NT2/D1 (cell line): ENCODE results near the gene PFDN5.
"Not testable (repeated sequence)": the region's sequence is repeated elsewhere in the genome, so short reads cannot be mapped to it uniquely, and the experiment has no call there.

ENCODE experiments used
- SUZ12 ChIP-seq: IDR thresholded peaks from 2 replicates; pipeline ENCODE4 v1.6.1; 2011; ENCODE audit not compliant: insufficient read length, insufficient read depth; ENCODE audit errors: extremely low read depth
- YY1 ChIP-seq: IDR thresholded peaks from 2 replicates; pipeline ENCODE4 v1.6.1; 2011; ENCODE audit not compliant: insufficient read length, insufficient read depth
- ZNF274 ChIP-seq: IDR thresholded peaks from 2 replicates; pipeline ENCODE4 v1.6.1; 2011; ENCODE audit warnings: mild to moderate bottlenecking, low read depth, low read length

DNA sequence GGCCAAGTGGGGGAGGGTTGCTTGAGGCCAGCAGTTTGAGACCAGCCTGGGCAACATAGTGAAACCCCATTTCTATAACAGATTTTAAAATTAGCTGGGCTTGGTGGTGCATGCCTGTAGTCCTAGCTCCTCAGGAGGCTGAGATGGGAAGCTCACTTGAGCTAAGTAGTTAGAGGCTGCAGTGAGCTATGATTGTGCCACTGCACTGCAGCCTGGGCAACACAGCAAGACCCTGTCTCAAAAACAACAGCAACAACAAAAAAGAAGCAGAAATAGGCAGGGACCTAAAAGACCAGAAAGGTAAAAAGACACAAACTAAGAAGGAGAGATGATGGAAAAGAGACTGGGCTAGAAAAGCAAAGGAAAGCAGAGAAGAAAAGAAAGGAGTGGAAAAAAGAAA, 37.0 kb downstream of the PFDN5 start:
- not testable (repeated sequence) for TF ChIP-seq ZNF274, SUZ12, YY1
